ENCODE results near the gene CST3.

- TF ChIP-seq CTCF (IDR thresholded peaks at IDR 0.05), result no peak
- TF ChIP-seq POLR2A (IDR thresholded peaks at IDR 0.05), result no peak
- TF ChIP-seq EP300 (IDR thresholded peaks at IDR 0.05), result no peak
- no peak for TF ChIP-seq POLR2AphosphoS5 (IDR thresholded peaks at IDR 0.05)
Measured at GRCh38 chr20:23670361-23670760, 32.6 kb upstream of the CST3 start.
